ENCODE data around the gene STIL.

Gene STIL

GRCh38 chr1:47232187-47232874, 81.6 kb downstream of the STIL start, which contains the start of gene TAL1:
TSS of gene TAL1 (minus strand) at chr1:47232225. CDS start at chr1:47225888, 6,337 bp downstream.
- DNase-seq = no peak

GRCh38 chr1:47231301-47232186, 82.4 kb downstream of the STIL start:
- DNase-seq = no peak

GRCh38 chr1:47230692-47231300, 83.2 kb downstream of the STIL start:
- DNase-seq = no peak

- DNase-seq = no peak
These were observed 83.9 kb downstream of the STIL start for GRCh38 chr1:47229886-47230691.

- no peak for DNase-seq
These were observed 84.7 kb downstream of the STIL start for GRCh38 chr1:47229031-47229885.

GRCh38 chr1:47228644-47229030, 85.3 kb downstream of the STIL start:
- no peak for DNase-seq

GRCh38 chr1:47227341-47228232, 86.4 kb downstream of the STIL start:
- DNase-seq = no peak

- no peak for DNase-seq
These were observed 87.1 kb downstream of the STIL start for GRCh38 chr1:47226839-47227215.

- no peak for DNase-seq
These were observed 87.7 kb downstream of the STIL start for GRCh38 chr1:47226121-47226838.

GRCh38 chr1:47225430-47226100, 88.4 kb downstream of the STIL start:
- no peak for DNase-seq

GRCh38 chr1:47224676-47225399, 89.1 kb downstream of the STIL start:
- no peak for DNase-seq

- no peak for DNase-seq
These were observed 89.8 kb downstream of the STIL start for GRCh38 chr1:47223921-47224675.

- DNase-seq = no peak
These were observed 90.6 kb downstream of the STIL start for GRCh38 chr1:47223174-47223920.

GRCh38 chr1:47222476-47222875, 91.5 kb downstream of the STIL start:
- DNase-seq = no peak

GRCh38 chr1:47219590-47220220, 94.2 kb downstream of the STIL start:
- no peak for DNase-seq

GRCh38 chr1:47219001-47219400, 94.9 kb downstream of the STIL start:
- no peak for DNase-seq
